22Rv1 (cell line): ENCODE results near the gene WSCD2.

Experiments used
- H3K27ac ChIP-seq: fragments of 450-650 bp; 2 replicates; pipeline ENCODE4 v1.5.1; 2017
- CTCF ChIP-seq: fragments of 450-650 bp; IDR thresholded peaks from 2 replicates; pipeline ENCODE4 v1.5.1; 2017; ENCODE audit warnings: mild to moderate bottlenecking
- ZFX ChIP-seq: fragments of 450-650 bp; IDR thresholded peaks from 2 replicates; pipeline ENCODE4 v1.6.1; 2017; ENCODE audit warnings: antibody characterized with exemption, borderline replicate concordance

WSCD2 gene

DNA sequence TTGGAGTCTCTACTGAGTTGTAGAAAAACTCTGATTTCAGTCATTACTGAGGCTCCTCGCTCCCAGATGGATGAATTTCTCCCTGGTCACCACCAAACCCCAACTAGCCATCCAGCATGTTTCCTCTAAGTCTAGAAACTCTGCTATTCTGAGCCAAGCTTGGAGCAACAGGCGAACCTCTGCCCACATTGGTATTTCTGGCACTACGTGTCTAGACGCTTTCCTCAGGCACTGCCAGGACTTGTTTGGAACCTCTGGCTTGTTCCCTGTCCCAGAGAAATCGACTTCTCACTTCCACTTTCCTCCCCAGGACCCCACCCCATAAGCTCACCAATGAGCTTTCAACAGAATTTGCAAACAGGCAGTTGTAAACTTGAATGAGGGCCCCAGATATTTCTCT, 27.6 kb downstream of the WSCD2 start:
- no peak overlapping the region for H3K27ac ChIP-seq
- no peak for TF ChIP-seq ZFX
- TF ChIP-seq CTCF: no peak

DNA sequence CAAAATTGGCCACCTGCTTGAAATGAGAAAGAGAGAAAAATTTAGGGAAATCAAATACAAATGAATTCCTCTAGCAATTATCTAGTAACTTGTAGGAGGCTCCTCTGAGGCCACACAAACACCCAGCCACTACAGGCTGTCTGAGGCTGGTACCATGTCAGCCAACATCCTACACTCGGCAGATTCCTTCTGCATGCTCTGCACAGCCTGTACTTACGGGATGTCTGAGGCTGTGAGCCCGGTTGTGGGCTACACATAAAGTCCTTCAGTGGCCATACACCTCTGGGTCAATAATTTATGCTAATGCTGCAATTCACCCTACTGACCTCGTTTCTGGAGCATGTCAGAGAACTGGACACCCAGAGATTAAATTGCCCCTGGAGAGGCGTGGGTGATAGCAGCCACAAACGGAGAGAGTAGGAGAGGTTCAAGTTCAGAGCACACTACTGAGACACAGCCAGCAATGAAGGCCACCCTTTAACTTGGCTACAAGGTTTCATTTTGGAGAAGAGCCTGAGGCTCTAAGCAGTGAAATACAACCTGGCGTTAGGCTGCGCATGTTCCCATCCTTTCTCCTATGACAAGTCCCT, 28.9 kb downstream of the WSCD2 start:
- TF ChIP-seq ZFX (no peak), CTCF (no peak)
- no peak overlapping the region for H3K27ac ChIP-seq

- no peak for TF ChIP-seq ZFX
- no peak for TF ChIP-seq CTCF
- H3K27ac ChIP-seq: no peak overlapping the region
Measured at GRCh38 chr12:108162207-108162606, 33.1 kb downstream of the WSCD2 start.

DNA sequence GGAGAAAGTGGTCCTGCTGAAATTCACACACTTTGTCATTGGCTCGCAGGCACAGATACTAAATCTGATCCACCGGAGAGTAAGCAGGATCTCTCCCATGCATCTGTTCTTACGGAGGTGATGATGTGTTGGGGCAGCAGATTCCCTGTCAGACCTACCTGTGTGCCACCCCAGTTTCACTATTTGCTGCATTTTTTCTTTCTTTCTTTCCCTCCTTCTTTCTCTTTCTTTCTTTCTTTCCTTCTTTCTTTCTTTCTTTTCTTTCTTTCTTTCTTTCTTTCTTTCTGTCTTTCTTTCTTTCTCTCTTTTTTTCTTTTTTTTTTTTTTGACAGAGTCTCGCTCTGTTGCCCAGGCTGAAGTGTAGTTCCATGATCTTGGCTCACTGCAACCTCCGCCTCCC, 37.4 kb downstream of the WSCD2 start:
- no peak overlapping the region for H3K27ac ChIP-seq
- TF ChIP-seq ZFX (no peak), CTCF (no peak)

GRCh38 chr12:108167974-108168373, 38.9 kb downstream of the WSCD2 start:
- TF ChIP-seq CTCF (no peak), ZFX (no peak)

GRCh38 chr12:108169708-108170107, 40.6 kb downstream of the WSCD2 start:
- H3K27ac ChIP-seq: no peak overlapping the region
- no peak for TF ChIP-seq CTCF
- TF ChIP-seq ZFX: no peak

More at GRCh38 chr12:108167974-108168373, 38.9 kb downstream of the WSCD2 start:
- H3K27ac ChIP-seq: no peak overlapping the region

GRCh38 chr12:108170164-108170563, 41.1 kb downstream of the WSCD2 start:
- TF ChIP-seq ZFX (no peak), CTCF (no peak)
- H3K27ac ChIP-seq: no peak overlapping the region
